Keratinocyte (primary cell): ENCODE results near the gene SMC1B. TPM values are rescaled to one million over a fixed set of nuclear protein-coding genes. Genes with fewer than 3 reads are reported as not detected.

ENCODE experiments used
- DNase-seq: peaks from one replicate; pipeline ENCODE4 v3.0.0-alpha.2; 2011; ENCODE audit warnings: low read depth, missing footprints, low spot score
- FAIRE-seq: peaks from 2 replicates; lab custom pipeline; 2011; peaks lifted over from hg19 to GRCh38; lab: Jason Lieb, UNC
- H2AFZ ChIP-seq: 2 replicates; pipeline ENCODE4 v1.6.0; 2012; ENCODE audit warnings: low read length, control low read depth, inconsistent platforms; ENCODE audit not compliant: control insufficient read depth
- H3K27ac ChIP-seq: 2 replicates; pipeline ENCODE4 v1.5.1; 2011; ENCODE audit warnings: low read length; ENCODE audit not compliant: control insufficient read depth, insufficient read depth
- H3K27me3 ChIP-seq: 3 replicates; pipeline ENCODE4 v1.6.0; 2011; ENCODE audit warnings: low read length; ENCODE audit not compliant: control insufficient read depth, insufficient read depth; ENCODE audit errors: extremely low read depth
- H3K36me3 ChIP-seq, 2 experiments: 2 replicates in 1 of 2; 3 replicates in 1 of 2; pipeline ENCODE4 v1.5.1; 2011; ENCODE audit warnings: low read length in 2 of 2, mild to moderate bottlenecking in 1 of 2; ENCODE audit not compliant: control insufficient read depth in 2 of 2, insufficient read depth in 2 of 2; ENCODE audit errors: extremely low read depth in 1 of 2
- H3K4me1 ChIP-seq: 3 replicates; pipeline ENCODE4 v1.5.1; 2011; ENCODE audit warnings: low read length; ENCODE audit not compliant: control insufficient read depth, insufficient read depth; ENCODE audit errors: extremely low read depth
- H3K4me2 ChIP-seq: 3 replicates; pipeline ENCODE4 v1.6.0; 2011; ENCODE audit warnings: low read depth, low read length; ENCODE audit not compliant: control insufficient read depth, insufficient read depth; ENCODE audit errors: extremely low read depth
- H3K4me3 ChIP-seq, 3 experiments: fragments of 200-600 bp in 1 of 3; sonication (generic) in 1 of 3; 2 replicates in 2 of 3; 3 replicates in 1 of 3; pipeline ENCODE4 v1.5.1; 2011 to 2016; ENCODE audit warnings: low read length in 3 of 3, mild to moderate bottlenecking in 3 of 3, control low read depth in 2 of 3, inconsistent platforms in 1 of 3, low read depth in 1 of 3, mixed read lengths in 1 of 3, mixed run types in 1 of 3, moderate library complexity in 1 of 3; ENCODE audit not compliant: control insufficient read depth in 2 of 3, insufficient read depth in 2 of 3; ENCODE audit errors: extremely low read depth in 1 of 3
- H3K79me2 ChIP-seq: 2 replicates; pipeline ENCODE4 v1.6.0; 2012; ENCODE audit warnings: low read length; ENCODE audit not compliant: control insufficient read depth, insufficient read depth
- H3K9ac ChIP-seq: 3 replicates; pipeline ENCODE4 v1.6.0; 2011; ENCODE audit warnings: low read length; ENCODE audit not compliant: control insufficient read depth, insufficient read depth; ENCODE audit errors: extremely low read depth
- H3K9me1 ChIP-seq: 3 replicates; pipeline ENCODE4 v1.6.0; 2011; ENCODE audit warnings: low read length; ENCODE audit not compliant: control insufficient read depth, insufficient read depth; ENCODE audit errors: extremely low read depth
- H3K9me3 ChIP-seq: 2 replicates; pipeline ENCODE4 v1.5.1; 2012; ENCODE audit warnings: low read depth, low read length; ENCODE audit not compliant: control insufficient read depth
- H4K20me1 ChIP-seq: 3 replicates; pipeline ENCODE4 v1.6.0; 2011; ENCODE audit warnings: low read length; ENCODE audit not compliant: control insufficient read depth, insufficient read depth; ENCODE audit errors: extremely low read depth
- EZH2 ChIP-seq: IDR thresholded peaks from one replicate; pipeline ENCODE4 v1.6.1; 2012; ENCODE audit warnings: inconsistent platforms, mild to moderate bottlenecking, low read length, moderate library complexity
- dilution Hi-C: fragments of 300-500 bp; cut with MboI; formaldehyde crosslinking; loops from one replicate; pipeline ENCODE4 v1.7.0; 2020; ENCODE audit warnings: low sequenced_read_pairs; ENCODE audit not compliant: extremely low pct_ligation_motif_present
- polyA plus RNA-seq, 5 experiments: library from polyadenylated mRNA; depleted of rRNA in 3 of 5; stranded (reverse) in 3 of 5; stranded (forward) in 1 of 5; unstranded in 1 of 5; fragments of >200 nt; gene quantifications; 1 replicate in 1 of 5; 2 replicates in 3 of 5; 3 replicates in 1 of 5; pipeline versions ENCODE4 v1.2.1 to v1.2.3, GENCODE V29; 2011 to 2012; ENCODE audit warnings: missing spikeins in 2 of 5, low read depth in 1 of 5, low replicate concordance in 1 of 5
- TF ChIP-seq, protein P1 (sequence below), 3 experiments: IDR thresholded peaks in 1 of 3; conservative IDR thresholded peaks in 1 of 3; optimal IDR thresholded peaks in 1 of 3; 2 replicates in 2 of 3; 3 replicates in 1 of 3; pipeline versions ENCODE3 to v1.5.1; 2011; ENCODE audit warnings: low read length in 3 of 3, mild to moderate bottlenecking in 3 of 3, moderate library complexity in 2 of 3, control low read depth in 1 of 3, inconsistent platforms in 1 of 3; ENCODE audit not compliant: insufficient read depth in 2 of 3; ENCODE audit errors: extremely low read depth in 1 of 3

The SMC1B gene
- polyA plus RNA-seq, 1 donor (not counting 4 experiments of a cell fraction or from before 2014, with no cell fraction given) = not detected

DNA sequence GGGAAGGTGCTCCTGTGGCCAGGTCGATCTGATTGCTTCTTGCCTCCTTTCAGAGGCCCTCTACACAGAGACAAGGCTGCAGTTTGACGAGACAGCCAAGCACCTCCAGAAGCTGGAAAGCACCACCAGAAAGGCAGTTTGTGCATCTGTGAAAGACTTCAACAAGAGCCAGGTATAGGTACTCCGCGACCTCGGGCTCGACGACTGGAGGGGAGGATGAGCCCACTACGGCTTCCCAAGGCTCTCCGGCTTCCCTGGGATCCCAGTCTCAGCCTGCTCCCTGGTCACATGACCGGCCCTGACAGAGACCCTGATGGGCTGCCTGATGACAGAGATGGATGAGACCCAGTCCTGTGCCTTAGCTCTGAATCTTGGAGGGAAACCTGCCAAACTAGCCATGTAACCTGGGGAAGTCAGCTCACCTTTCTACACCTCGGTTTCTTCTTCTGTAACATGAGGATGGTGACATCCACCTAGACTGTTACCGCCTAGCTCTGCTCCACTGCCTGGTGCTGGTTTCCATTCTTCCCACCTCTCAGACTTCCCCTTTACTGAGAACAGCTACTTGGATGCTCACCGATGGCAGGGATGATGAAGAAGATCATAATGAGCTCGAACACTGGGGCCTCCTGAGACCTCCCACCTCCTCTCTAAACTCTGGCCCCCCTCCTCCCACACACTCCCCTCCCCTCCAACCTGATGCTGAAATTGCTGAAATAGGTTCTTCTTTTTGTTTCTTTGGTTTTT lies 9.0 kb upstream of the SMC1B start:
- no peaks in the 10 kb centered on the region for H3K9me3 ChIP-seq
- no peak overlapping the region for H2AFZ ChIP-seq
- TF ChIP-seq EZH2 = no peak
- TF ChIP-seq, protein P1, sequence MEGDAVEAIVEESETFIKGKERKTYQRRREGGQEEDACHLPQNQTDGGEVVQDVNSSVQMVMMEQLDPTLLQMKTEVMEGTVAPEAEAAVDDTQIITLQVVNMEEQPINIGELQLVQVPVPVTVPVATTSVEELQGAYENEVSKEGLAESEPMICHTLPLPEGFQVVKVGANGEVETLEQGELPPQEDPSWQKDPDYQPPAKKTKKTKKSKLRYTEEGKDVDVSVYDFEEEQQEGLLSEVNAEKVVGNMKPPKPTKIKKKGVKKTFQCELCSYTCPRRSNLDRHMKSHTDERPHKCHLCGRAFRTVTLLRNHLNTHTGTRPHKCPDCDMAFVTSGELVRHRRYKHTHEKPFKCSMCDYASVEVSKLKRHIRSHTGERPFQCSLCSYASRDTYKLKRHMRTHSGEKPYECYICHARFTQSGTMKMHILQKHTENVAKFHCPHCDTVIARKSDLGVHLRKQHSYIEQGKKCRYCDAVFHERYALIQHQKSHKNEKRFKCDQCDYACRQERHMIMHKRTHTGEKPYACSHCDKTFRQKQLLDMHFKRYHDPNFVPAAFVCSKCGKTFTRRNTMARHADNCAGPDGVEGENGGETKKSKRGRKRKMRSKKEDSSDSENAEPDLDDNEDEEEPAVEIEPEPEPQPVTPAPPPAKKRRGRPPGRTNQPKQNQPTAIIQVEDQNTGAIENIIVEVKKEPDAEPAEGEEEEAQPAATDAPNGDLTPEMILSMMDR (optimal IDR thresholded peaks at IDR 0.05 in 1 of 3, IDR thresholded peaks at IDR 0.05 in 1 of 3, conservative IDR thresholded peaks at IDR 0.05 in 1 of 3; ENCODE audit: extremely low read depth in 1 of 3, insufficient read depth in 2 of 3, low read length in 3 of 3) = no peak
- no peaks in the 10 kb centered on the region for H3K27me3 ChIP-seq
- H3K4me2 ChIP-seq = no peak overlapping the region
- no peak overlapping the region for H3K27ac ChIP-seq
- no peaks in the 10 kb centered on the region for H3K36me3 ChIP-seq
- no peaks in the 10 kb centered on the region for H3K4me1 ChIP-seq
- no peaks in the 10 kb centered on the region for H3K79me2 ChIP-seq
- no peak overlapping the region for H3K9ac ChIP-seq
- H3K9me1 ChIP-seq = no peaks in the 10 kb centered on the region
- no peaks in the 10 kb centered on the region for H4K20me1 ChIP-seq
- dilution Hi-C loops = no loop called here
- DNase-seq (no peak), FAIRE-seq (no peak)
- H3K4me3 ChIP-seq = no peak overlapping the region

DNA sequence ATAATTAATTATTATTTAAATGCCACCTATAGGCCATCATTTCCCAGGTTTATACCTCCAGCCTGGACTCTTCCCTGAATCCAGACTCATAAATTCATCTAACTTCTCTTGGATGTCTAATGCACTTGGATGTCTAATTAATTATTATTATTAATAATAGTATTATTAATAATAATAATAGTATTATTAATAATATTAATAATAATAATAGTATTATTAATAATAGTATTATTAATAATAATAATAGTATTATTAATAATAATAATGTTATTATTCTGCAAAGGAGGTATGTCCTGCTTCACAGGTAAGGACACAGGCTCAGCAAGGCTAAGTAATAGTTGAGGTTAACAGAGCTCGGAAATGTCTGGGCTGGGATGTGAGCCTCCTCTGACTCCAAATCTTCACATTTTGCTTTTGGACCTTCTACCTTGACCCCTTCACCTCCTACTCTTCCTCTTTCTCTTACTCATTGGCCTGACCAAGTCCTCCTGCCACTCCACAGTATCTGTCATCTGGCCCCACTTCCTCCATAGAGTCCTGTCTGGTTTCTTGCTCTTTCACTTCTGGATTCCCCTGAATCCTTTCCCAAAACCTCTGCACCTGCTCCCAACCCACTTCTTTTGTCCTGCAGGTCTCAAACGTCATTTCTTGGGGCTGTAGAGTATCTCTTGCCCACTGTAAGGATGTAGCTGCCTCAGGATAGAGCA lies 8.1 kb upstream of the SMC1B start:
- dilution Hi-C loops = no loop called here
- Histone ChIP-seq H3K9me3 (no peaks in the 10 kb centered on the region), H3K36me3 (no peaks in the 10 kb centered on the region), H3K27me3 (no peaks in the 10 kb centered on the region), H3K27ac (no peak overlapping the region), H2AFZ (no peak overlapping the region), H3K4me3 (no peak overlapping the region), H3K4me1 (no peaks in the 10 kb centered on the region), H4K20me1 (no peaks in the 10 kb centered on the region), H3K9me1 (no peaks in the 10 kb centered on the region), H3K79me2 (no peaks in the 10 kb centered on the region), H3K4me2 (no peak overlapping the region), H3K9ac (no peak overlapping the region)
- DNase-seq = no peak
- TF ChIP-seq EZH2 = no peak
- TF ChIP-seq, protein P1 (optimal IDR thresholded peaks at IDR 0.05 in 1 of 3, IDR thresholded peaks at IDR 0.05 in 1 of 3, conservative IDR thresholded peaks at IDR 0.05 in 1 of 3; ENCODE audit: extremely low read depth in 1 of 3, insufficient read depth in 2 of 3, low read length in 3 of 3) = no peak
- no peak for FAIRE-seq
